Stimulated activated CD4-positive, alpha-beta T cell treated with anti-CD3 and anti-CD28 coated beads, Interleukin-4, amount 100 ng/mL, for 1 hour (primary cell): Measurements from ENCODE around the gene ADSS1.
"Not testable (repeated sequence)": the region's sequence is repeated elsewhere in the genome, so short reads cannot be mapped to it uniquely, and the experiment has no call there.

Experiments
- DNase-seq: peaks from one replicate; pipeline ENCODE4 v3.0.0-alpha.2; 2020

Gene ADSS1

DNA sequence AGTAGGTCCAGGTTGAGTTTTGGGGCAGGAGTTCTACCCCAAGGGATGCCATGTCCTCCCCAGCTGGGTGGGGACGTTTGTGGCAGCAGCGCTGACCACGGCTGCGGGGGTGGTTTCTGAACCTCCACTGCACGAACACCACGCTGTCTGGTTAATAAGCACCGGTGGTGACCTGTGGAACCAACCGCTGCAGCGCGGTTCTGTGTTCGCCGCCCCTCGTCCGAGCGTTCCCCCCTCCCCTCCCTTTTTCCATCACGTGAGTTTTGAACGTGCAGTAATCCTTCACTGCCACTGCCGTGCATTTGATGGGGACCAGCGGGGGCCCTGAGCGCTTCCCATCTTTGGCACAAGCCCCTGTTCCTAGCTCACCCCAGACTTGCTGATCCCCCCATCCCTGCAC lies 6.4 kb upstream of the ADSS1 start:
- no peak for DNase-seq

DNA sequence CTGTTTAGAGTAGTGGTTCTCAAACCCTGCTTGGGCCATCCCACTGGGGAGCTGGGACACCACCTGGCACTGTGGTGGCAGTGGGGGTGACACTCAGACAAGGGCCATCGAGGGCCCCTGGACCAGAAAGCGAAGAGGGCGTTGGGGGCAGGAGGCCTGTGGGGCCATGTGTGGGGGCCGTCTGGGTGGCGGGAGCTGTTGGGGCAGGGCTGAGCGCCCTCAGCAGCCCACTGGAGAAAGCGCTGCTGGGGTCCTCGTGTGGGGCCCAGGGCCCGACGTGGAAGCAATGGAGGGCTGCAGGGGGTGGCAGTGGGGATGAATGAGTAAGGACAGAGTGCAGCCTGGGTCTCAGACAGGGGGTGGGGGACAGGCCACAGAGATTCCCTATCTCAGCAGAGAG lies 5.9 kb upstream of the ADSS1 start:
- DNase-seq, result no peak

DNA sequence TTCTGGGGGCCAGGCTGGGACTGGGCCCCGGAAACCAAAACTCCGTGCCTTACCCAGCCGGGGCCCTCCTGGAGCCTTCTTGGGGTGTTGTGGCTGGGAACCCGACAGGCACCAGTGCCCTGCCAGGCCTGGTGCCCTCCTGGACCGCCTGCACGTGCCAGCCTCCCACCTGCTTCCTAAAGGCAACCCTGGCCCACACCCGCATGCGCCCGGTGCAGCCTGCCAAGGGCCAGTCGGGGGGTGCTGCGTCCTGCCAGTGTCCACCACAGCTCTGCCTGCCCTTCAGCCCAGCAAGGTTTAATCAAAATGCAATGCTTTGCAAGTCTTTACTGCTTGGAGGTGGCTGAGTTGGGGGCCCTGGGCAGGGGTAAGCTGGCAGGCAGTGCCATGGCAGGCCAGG lies 5.2 kb upstream of the ADSS1 start:
- DNase-seq, result no peak

DNA sequence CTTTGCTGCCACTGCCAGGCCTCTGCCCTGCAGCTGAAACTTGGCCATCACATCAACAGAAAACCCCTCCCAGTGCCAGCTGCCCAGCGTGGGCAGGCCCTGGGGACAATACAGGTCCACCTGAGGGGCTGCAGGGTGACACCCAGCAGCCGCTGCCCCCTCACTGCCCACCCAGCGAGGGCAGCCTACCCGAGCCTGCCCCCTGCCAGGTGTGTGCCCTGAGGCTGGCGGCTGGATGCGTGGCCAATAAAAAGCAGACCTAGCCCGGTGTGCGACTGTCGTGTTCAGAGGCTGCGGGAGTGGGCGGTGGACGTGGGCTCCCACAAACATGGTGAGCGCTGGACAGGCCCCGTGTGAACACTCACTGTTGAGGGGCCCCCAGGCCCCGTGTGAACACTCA lies 4.7 kb upstream of the ADSS1 start:
- no peak for DNase-seq

DNA sequence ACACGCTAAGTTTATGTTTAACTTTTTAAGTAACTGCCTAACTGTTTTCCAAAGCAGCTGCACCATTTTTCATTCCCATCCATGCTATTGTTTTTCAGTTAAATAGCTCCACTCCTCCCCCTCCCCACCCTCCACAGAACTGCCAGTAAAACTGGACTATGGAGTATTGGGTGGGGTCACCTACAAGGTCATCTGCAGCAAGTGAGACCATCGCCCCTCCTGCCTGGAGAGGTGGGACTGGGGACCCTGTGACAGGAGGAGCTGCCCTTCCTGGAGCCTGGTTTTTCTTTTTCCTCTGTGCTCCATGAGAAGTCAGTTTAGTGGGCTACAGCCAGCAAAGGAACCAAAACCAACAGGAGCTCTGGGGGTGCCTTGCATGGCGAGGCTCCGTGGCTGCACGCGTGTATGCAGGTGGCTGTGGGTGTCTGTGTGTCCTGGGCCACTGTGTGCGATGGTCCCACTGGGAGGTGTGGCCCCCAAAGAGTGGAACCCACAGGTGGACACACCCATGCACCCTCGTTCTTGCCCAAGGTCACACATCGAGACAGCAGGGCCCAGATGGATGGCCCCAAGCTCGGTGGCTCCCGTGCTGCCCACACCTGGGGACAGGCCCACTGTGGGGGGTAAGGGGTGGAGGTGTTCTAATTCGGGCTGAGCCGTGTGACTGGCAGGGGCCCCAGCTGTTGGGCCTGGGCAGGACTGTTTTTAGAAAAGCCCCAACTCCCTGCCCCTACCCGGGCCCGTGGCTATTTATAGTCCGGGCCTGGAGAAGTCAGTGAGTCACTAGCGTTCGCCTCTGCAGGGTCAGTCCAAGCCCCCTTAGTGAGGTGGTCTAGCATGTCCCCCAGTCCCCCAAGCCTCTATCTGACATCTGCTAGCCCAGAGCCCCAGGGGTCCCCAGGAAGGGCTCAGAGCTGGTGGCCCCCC lies 2.3 kb upstream of the ADSS1 start:
- DNase-seq, result no peak

DNA sequence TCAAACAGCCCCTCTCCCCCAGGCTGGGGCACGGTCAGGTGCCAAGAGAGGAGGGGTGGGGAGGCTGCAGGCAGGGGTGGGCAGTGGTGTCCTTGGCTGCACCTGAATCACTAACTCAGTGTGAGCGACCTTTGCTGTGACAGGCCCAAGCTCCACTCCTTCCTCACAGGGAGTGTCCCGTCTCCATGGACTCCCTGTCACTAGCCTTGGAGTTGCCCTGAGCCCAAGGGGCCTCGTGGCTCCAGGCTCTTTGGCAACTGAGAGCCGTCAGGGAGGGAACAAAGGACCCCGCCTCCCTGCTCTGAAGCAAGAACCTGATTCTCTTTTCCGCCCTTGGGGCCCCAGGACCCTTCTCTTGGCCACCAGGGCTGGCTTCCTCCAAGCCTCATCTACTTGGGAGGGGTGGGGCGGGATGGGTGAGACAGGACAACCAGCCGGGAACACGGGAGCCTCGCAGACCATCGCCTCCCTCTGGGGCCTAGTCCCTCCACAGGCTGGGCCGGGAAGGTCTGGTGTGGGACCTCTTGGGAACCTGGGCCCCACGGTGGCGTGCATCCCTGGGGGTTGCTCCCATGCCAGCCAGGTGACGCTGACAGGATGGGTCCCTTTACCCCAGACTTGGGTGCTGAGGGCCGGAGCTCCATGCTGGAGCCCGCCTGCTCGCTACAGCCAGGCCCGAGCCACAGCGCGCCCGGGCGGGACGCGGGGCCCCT lies 935 bp upstream of the ADSS1 start:
- no peak for DNase-seq

DNA sequence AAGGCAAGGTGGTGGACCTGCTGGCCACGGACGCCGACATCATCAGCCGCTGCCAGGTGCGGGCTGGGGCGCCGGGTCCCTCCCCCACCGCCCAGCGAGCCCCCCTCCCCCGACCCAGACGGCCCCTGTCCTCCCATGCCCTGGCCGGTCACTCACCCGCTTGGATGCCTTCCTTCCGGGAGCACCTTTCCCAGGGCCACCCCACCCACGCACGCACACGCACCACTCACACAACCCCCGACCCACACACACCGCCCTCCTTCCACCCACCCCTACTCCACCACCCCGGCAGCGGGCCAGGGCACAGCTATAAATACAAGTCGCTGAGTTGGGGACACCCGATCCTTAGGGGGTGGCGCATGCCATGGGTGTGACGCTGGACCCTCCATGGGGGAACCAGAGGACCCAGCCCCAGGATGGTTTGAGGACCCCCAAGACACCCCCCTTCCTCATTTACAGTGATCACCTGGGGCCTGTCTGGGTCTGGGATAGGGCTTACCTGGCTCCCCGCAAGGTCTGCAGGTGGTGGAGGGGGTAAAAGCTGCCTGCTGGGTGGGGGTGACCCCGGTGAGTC lies 465 bp downstream of the ADSS1 start:
- DNase-seq, result no peak

DNA sequence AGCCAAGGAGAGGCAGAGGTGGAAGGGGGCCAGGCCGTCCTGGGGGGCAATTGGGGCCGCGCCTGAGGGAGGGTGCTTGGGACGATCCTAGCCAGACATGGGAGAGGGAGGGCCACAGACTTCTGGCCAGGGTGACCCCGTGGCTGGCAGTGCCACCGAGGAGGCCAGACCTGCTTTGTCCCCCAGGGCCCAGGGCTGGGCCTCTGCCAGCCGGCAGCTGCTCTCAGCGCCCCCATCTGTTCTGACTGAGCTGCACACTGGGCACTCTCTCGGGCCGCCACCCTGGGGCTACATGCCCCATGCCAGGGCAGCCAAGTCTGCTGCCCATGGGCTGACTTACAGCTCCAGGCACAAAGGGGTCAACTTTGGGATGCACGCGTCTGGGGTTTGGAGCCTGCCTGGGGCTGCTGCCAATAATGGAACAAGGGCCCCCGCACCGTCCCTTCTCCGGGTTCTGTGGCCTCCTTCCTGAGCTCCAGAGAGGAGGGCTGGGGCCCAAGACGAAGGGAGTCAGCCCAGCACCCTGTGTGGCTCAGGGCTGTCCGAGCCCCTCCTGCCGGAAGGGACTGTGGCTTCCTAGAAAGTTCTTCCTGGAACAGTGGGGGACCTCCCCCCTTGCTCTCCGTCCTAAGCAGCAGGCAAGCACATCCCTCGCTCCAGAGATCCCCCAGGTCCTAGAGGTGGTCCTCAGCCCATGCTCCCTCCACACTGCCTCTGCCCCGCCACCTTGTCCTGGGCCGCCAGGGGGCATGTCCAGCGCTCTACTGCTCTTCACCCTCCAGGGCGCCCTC lies 1.1 kb downstream of the ADSS1 start:
- DNase-seq, result no peak

DNA sequence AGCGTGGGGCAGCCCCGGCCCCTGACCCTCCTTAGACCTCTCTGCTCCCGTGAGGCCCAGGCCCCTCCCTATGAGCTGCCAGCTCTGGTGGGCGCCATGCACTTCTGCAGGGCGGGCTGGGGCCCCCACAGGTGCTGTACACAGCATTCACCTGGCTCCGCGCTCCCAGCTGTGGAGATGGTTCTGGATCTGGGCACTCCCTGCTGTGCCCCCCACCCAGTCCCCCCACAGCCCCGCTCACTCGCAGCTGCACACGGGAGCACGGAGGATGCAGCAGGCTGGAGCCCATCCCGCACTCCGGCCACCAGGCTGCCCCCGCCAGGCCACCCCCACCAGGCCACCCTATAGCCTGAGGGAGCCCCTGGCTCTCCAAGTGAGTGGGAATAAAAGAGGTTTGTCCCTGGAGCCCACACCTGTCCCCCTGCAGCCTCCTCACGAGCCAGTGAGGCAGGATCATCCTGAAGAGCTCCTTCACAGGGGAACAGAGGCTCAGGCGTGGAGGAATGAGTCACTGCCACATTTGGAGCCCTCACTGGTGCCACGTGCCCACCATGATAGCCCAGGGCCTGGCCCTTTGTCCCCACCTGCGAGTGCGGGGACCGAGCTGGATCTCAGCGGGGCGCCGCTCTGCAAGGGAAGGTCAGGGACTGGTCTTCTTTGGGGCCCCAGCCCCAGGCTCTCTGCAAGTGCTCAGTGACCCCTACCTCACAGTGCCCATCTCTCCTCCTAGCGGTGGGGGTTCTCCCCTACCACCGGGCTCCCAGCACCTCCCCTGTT lies 1.9 kb downstream of the ADSS1 start:
- no peak for DNase-seq

DNA sequence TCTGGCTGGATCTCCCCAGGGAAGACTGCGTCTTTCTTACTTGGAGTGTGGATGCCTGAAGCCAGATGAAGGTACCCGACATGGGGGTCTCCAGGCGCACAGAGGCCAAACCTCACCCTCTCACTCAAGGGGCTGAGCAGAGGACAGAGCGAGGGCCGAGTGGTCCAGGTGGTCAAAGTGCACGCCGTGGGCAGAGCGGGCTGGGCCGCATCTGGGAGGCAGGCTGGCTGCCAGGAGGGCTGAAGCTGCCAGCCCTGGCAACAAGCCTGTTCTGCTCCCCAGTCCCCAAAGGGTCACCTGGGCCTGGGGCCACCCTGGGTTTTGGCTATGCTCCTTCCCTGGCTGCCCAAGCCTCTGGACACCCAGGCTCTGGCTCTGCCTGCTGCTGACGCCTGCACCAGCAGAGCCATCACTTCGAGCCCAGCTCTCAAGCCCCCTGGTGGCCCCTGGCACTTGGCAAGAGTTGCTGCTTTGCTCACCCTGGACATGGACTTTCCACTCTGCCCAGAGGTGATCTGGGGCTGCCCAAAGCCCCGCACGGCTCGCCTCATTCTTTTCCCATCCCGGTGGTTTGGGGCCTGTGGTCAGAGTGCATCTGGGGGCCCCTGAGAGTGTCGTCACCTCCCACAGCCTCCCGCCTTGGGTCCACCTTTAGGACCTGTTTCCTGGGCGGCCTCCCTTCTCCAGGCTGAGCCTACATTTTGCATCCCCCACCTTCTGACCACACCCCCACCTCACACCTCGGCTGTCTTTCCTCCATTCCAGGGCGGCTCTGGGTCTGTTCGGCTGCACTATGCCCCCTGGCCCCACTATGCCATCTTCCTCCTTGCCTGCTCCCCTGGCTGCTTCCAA lies 2.8 kb downstream of the ADSS1 start:
- DNase-seq, result no peak

DNA sequence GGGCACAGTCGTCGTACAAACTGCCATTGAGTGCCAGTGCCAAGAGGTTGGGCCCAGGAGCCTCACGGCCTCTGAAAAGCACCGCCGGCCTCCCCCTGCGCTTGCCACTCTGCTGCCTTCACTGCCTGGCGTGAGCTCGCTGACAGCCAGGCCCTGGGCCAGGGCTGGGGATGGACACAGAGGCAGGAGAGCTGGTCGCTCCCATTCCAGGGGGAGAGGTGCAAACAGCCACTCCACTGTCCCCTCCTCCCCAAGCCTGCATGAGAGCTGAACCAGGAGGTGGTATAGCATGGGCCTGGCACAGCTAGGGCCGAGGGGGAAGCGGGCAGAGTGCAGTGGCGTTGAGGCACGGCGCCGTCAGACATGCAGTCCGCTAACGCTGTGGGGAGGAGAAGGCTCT lies 4.6 kb downstream of the ADSS1 start:
- no peak for DNase-seq

DNA sequence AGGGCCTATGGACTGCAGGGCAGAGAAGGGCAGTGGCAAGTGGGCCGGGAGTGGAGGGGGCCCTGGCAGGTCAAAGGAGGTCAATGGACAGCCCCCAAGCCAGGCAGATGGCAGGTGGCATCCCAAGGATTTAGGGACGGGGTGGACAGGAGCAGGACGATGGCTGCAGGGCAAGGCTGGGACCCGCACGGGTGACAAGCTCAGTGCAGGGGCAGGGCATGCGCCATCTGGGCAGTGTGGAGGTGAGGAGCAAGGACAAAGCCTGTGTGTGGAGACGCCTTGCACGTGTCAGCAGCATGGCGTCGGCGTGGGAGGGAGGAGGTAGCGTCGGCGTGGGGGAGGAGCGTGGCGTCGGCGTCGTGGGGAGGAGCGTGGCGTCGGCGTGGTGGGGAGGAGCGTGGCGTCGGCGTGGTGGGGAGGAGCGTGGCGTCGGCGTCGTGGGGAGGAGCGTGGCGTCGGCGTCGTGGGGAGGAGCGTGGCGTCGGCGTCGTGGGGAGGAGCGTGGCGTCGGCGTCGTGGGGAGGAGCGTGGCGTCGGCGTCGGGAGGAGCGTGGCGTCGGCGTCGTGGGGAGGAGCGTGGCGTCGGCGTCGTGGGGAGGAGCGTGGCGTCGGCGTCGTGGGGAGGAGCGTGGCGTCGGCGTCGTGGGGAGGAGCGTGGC lies 5.3 kb downstream of the ADSS1 start:
- not testable (repeated sequence) for DNase-seq

DNA sequence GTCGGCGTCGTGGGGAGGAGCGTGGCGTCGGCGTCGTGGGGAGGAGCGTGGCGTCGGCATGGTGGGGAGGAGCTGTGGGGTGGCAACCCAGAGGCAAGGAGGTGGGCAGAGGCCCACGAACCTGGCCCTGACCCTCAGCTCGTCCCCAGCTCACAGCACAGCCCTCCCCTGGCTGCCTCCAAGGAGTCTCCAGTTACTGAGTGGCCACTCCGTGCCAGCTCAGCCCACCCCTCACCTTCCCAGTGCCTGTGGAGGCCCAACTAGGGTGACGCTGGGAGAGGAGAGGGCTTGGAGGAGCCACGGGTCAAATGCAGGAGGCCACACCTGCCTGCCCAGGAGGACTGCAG lies 5.8 kb downstream of the ADSS1 start:
- DNase-seq, result no peak

DNA sequence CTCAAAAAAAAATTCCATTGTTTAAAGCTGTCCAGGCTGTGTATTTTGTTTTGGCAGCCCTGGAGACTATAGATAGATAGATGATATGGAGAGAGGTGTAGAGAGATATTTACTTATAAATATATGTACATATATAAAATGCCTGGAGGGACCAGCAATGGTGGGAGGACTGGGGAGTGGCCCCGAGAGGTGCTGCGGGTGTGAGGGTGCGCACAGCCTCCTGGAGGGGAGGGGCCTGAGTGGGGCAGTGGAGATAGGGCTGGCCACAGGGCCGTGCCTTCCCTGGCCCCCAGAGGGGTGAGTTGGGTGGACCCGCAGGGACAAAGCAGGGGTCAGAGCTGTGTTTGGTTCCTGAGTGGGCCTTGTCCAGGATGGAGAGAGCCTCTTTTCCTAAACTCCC lies 6.5 kb downstream of the ADSS1 start:
- DNase-seq, result no peak

DNA sequence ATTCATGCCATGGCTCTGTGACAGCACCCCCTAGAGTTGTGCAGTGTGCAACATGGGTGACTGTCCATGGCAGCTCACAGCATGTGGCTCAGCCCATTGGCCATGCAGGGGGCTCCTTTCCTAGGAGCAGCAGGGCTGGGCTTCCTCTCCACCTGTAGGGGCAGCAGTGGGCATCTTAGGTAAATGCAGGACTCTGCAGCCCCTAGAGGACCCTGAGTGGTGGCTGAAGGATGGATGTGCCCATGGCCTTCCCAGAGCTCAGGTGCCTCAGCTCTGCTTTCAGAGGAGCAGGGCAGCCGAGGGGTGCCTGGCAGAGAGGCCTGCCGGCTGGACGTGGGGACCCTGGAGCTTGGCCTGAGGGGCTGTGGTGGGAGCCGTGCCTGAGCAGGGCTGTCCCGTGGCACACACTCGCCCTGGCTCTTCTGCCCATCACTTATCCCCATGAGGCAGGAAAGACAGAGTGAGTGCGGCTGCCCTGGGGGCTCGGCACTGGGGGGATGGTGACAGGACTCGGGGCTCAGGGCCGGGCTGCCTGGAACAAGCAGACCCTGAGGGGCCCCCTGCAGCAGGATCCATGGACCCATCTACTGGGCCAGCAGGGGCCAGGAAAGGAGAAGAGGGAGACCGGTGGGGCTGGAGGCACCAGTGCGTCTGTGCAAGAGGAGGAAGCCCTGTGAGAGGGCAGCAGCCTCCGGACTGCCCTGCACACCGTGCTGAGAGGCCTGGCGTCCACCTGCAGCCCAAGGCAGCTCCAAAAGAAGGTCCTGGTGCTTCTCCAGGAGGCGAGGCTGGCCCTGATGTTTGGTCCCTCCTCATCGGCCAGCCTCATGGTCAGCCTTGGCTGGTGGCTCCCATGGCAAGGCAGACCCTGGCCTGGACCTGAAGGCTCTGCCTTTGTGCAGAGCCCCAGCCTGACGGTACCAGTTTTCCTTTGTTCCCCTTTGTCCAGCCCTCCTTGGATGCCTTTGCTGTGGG lies 7.6 kb downstream of the ADSS1 start:
- no peak for DNase-seq

DNA sequence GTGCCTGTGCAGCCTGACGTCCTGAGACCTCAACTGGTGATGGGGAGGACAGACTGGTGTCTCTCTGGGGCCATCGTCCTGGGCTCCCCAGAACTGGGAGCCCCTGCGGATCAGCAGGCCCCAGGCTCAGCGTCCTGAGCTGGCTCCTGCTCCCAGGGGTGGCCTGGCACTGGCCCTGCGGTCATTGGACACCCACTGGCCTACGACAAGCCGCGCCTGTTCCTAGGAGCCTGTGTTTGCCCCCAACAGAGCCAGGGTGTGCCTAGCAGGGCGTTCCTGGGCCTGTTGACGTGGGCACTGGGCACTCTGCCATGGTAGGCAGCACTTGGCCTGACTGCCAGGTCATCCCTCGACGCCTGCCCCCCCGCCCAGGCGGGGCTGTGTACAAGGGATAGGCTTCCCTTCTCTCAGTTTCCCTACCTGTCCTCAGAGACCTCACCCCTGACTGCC lies 8.4 kb downstream of the ADSS1 start:
- no peak for DNase-seq

DNA sequence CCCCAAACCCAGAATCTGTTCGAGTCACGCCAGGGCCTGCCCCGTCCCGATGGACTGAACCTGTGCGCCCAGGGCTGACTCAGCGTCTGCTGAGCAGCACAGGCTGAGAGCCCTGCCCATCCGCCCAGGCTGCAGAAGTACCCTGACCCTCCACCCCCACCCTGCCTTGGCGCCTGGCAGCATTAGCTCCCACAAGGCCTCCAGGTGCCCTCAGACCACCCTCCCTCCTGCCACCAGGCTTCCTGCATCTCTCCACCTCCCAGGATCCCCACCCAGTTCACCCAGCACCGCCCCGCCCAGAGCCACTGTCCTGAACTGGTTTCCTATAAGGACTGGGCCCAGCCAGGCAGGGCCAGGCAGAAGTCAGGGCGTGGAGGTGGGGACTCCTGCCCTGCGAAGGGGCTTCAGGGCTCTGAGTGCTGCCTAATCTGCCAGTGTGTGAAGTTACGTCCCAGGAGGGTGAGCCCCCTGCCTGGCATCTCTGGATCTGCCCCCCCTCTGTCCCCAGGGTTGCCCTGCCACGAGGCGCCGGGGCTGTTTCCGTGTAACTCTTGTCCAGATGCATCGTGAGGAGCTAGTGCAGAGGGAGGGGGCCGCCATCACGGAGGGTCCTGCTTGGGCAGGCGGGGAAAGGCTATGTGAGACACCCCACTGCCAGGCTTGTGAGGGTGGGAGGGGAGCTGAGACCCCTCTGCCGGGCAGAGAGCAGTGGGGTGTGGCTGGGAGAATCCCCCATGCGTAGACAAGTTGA lies 9.1 kb downstream of the ADSS1 start:
- no peak for DNase-seq

DNA sequence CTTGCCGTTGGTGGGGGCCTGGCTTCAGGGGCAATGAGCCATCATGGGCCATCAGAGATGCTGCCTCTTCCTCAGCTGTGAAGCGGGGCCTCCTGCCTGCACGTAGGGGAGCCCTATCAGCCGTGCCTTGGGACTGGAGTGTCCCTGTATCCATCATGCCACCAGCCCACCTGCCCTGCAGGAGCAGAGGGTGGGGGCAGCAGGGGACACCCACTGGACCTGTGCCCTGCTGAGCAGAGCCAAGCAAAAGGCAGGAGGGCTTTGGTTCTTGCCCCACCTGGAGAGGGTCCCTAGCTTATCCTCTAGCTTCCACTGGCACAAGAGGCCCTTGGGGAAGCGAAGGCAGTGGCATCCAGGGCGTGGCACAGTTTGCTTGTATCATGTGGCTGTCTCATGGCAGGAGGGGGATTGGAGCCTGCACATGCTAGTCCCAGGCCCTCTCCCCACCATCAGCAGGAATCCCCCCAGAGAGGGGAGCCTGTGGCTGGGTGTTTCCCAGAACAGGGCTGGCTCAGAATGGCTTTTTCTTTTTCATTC lies 10.1 kb downstream of the ADSS1 start:
- no peak for DNase-seq

DNA sequence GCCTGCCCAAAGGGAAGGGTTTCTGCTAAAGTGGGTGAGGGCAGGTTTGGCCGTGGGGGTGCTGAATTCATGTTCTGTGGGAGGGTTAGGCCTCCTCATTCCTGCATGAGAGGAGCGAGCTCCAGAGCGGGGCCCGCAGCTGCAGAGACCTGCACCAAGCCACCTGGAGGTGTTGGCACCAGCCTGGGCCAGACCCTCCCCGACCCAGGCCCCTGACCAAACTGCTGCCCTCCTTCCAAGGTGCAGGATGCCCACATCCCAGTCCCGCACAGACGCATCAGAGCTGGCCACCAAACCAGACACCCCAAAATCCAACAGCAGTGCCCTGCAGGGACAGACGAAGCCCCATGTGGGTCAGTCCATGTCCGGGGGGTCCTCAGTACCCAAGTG lies 10.6 kb downstream of the ADSS1 start:
- no peak for DNase-seq
